Measurements from ENCODE around the gene LRMDA.

LRMDA gene

DNA sequence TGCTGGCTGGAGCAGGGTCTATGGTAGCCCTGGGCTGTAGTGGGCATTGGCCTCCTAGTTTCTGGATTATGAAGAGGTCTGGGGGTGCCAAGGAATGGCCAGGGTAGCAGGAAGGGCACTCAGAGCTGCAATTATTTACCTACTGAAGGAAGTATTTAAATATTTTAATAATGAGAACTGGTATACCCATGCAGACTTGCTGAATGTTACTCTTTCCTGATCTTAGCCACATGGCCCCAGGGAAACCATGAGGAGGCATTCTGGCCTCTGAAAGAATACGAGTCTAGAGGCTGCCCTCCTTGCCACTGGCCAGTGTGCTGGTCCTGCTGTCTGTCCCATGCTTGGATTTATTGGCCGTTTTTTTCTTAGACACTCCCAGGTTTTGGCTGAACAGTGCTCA is 599.7 kb downstream of the LRMDA start:
- DNase-seq (ENCODE audit: low spot score) = no peak

DNA sequence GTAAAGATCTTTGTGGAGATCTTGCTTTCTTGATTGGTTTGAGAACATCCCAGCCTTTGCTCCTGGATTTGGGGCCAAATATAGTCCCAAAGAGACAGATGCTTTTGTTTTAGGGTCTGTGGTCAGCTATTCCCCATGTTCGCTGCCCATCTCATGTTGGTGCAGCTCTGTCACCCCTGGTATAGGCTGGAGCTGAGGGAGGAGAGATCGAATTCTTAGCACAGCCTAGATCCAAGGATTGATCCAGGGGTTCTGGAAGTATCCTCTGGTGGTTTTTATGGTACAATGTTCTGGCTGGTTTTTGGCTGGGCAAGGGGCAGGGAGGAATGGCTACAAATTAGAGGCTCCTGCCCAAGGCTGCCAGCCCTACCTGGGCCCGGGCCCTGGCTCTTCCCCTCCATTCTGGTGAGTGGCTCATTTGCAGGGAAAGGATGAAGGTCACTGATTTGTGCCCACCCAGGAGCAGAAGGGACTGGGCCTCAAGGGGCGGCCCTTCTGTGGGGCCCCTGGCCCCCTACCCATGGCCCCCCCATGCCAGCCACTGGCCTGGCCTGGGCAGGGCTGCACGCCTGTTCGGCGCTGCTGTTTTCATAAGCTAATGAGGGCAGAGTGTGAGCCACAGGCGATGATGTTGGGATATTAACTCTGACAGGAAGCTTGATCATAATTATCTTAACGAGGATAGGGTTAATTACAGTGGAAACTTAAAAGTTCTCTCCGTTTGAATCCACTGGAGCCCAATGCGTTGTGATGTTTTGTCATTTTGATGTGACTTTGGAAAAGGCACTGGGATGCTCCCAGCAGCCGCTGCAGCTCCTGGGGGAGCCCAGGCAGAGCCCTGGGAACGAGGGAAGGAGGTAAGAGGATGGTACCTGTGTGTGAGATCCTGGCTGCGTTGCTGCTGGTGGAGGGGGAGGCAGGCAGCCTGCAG is 600.6 kb downstream of the LRMDA start:
- DNase-seq (ENCODE audit: low spot score) = no peak

DNA sequence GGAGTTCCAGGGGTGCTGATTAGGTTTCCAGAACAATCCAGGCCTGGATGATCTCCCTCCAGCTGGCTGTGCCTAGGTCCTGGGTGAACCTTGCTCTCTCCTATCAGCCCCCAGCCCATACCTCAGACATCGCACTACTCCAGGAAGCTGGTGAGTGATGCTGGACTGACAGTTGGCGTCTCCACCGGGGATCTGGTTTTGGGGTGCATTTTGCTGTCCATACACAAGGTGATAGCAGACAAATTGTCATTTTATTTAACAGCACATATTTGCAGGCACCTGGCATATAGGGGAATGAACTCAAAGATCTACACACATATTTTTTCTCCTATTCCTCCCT is 601.2 kb downstream of the LRMDA start:
- DNase-seq (ENCODE audit: low spot score) = no peak

DNA sequence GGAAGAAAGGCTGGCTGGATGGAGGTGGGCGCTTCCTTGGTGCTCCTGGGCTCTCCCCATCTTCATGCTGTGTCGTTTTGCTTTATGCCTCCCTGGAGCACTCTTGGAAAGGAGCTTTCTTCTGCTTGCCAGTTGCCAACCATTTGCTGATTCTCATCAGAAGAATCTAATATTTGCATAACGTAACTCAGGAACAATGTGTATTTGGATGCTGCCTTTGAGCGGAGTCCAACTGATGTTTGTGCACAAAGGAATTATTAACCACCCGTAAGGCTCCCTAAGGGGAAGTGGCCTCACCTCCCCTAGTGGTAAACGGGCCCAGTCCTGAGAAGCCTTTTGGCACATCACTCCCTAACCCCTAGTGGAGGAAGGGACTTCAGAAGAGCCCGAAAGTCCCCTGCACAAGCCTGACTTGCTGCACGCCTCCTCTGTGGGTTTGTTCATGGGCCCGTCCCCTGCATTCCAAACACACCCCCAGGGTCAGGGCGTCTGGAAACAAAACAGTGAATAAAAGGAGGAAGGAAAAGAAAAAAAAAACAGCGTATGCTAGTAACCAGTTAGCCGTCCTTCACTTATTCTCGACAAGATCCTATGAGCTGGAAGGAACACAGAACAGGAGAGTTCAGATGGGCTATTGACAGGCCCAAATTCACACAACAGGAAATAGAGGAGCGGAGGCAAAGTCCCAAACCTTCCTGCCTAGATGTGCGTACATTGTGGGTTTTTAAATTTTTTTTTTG is 602.2 kb downstream of the LRMDA start:
- DNase-seq (ENCODE audit: low spot score) = no peak

DNA sequence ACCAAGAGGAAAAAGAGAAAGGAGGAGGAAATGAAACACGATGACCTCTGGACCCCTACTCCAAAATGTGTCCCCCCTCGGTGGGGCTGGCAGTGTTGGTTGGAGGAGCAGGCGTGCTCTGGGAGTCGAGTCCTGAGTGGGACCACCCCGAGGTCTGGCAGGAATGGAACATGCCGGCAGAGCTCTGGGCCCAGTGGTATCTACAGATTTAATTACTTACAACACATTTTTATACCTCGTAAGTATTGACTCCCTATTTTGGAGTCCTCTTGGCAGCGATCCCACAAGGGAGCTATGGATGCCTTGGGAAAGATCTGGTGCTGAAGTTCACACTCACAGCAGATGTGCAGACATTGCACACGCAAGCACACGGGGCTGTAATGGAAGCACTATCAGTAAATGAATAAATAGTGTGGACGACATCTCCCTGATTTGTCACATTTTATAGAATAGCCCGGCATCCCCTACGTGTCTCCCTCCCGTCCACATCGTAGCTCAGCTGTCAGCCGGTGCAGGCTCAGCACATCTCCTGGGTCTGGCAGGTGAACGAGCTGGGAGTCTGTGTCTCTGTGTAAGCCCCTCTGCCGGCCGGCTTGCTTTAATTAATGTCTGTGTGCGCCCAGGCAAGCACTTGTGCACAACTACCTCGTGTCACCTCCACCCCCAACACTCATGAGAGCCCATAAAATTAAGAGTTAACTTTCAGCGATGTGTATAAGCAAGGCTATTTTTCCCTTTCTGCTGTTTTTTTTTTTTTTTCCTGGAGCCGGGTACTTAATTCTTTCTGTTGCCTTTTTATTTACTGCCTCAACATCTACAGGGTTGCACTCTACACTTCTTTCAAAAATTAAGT is 603.2 kb downstream of the LRMDA start:
- DNase-seq (ENCODE audit: low spot score) = no peak

DNA sequence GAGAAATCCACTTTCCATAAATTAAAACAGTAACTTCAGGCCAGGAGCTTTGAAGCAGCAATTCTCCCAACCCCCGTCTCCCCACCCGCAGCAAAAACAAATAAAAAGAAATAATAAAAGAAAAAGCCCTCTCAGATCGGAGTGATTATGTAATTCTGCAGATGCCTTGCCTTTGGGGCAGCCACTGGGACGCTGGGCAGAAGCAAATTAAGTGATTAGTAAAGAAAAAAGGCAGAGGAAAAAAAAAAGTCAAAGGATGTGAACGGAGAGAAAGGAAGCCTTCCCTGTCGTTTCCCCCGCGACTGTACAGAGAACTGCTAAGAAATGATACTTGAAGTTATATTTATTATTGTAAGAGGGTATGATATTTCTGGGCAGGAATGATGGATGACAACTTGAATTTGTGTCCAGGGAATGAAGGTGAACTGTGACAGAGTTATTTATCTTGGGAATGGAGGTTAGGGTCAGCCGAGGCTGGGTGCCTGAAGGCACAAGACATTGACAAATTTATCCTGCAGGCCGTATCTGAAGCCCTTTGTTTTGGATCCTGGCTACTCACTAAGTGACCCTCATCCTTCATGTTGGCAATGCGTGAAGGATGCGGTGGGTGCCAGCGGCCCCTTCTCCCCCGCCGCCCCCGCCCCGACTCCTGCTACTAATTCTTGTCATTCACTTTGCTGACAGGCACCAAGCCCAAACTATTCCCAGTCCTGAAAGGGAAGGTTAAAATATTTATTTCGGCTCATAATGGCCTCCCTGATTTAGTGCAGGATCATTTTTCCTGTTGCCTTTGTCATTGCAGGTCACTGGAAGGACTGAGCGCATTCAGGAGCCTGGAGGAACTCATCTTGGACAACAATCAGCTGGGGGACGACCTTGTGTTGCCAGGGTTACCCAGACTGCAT is 604.0 kb downstream of the LRMDA start:
- no peak for DNase-seq (ENCODE audit: low spot score)

GRCh38 chr10:76036111-76036940 is 604.9 kb downstream of the LRMDA start:
- DNase-seq (ENCODE audit: low spot score) = peak; percentile 28

GRCh38 chr10:76036962-76037361 is 605.5 kb downstream of the LRMDA start:
- peak; percentile 44 for DNase-seq (ENCODE audit: low spot score)

- DNase-seq (ENCODE audit: low spot score) = no peak
Observed at GRCh38 chr10:76037531-76038155, 606.2 kb downstream of the LRMDA start.

GRCh38 chr10:76038696-76039095 is 607.3 kb downstream of the LRMDA start:
- DNase-seq (ENCODE audit: low spot score) = no peak

- no peak for DNase-seq (ENCODE audit: low spot score)
Observed at GRCh38 chr10:76040107-76040829, 608.8 kb downstream of the LRMDA start.

- DNase-seq (ENCODE audit: low spot score) = no peak
Observed at GRCh38 chr10:76040830-76041220, 609.4 kb downstream of the LRMDA start.

- no peak for DNase-seq (ENCODE audit: low spot score)
Observed at GRCh38 chr10:76041551-76041950, 610.1 kb downstream of the LRMDA start.

DNA sequence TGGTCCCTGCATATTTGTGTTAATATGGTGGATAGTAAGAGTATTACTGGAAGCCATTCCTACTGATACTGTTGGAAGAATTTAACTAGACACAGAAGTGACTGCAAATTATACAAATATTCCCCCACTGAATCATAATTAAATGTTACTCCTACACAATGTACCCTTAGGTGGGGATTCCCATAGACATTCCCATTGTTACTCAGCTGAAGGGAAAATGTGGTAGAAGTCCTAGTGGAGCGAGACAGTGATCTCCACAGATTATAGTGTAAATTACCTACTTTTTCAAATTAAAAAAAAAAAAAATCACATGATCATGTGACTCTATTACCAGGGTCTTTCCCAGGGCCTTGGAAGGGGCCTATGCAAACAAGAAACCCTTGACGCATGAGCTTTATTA is 611.8 kb downstream of the LRMDA start:
- no peak for DNase-seq (ENCODE audit: low spot score)

DNA sequence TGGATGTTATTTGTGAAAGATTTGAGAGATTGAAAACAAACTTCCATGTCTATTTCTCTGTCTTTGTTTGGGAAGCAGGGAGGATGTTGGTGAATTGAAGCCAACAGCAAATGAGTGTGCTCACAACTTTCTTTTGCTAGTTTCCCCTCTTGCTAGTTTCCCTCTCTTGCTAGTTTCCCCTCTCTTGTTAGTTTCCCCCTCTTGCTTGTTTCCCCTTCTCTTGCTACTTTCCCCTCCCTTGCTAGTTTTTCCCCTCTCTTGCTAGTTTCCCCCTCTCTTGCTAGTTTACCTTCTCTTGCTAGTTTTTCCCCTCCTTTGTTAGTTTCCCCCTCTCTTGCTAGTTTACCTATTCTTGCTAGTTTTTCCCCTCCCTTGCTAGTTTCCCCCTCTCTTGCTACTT is 613.3 kb downstream of the LRMDA start:
- DNase-seq (ENCODE audit: low spot score) = no peak

DNA sequence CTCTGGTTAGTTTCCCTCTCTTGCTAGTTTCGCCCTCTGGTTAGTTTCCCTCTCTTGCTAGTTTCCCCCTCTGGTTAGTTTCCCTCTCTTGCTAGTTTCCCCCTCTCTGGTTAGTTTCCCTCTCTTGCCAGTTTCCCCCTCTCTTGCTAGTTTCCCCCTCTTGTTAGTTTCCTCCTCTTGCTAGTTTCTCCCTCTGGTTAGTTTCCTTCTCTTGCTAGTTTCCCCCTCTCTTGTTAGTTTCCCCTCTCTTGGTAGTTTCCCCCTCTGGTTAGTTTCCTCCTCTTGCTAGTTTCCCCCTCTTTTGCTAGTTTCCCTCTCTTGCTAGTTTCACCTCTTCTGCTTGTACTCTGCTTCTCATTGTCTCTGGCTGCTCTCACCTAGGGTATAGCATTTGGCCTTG is 613.8 kb downstream of the LRMDA start:
- no peak for DNase-seq (ENCODE audit: low spot score)

DNA sequence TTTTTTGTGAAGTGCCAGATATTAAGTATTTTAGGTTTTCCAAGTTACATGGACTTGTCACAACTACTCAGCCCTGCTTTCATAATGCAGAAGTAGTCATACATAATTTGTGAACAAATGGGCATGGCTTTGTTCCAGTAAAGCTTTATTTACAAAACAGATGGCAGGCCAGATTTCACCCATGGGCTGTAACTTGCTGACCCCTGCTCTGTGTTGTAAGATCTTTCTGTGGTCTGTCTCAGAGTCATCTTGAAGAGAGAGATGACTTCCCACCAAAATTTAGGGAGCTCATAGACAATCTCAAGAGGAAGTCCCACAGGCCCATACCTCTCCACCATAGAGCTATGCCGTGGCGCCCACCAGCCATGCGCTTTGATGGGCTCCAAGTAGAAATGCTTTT is 616.1 kb downstream of the LRMDA start:
- DNase-seq (ENCODE audit: low spot score) = no peak

- DNase-seq (ENCODE audit: low spot score) = no peak
Observed at GRCh38 chr10:76049581-76050290, 618.3 kb downstream of the LRMDA start.

DNA sequence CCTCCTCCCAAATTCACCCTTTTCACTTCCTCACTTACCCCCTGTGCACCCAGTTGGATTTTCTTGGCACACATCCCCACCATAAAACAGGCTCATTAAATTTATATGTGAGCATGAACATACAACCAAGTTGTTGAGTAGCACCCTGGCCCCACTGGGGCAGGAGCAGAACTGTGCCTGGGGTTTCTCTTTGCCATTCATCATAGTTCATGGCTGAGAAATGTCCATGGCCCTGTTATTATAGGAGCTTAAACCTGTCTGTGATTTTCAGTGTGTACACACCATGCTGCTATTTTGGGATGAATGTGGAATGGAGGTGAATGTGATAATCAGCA is 618.8 kb downstream of the LRMDA start:
- DNase-seq (ENCODE audit: low spot score) = no peak
